IMR-90 (cell line): ENCODE measurements around the gene ST8SIA6. TPM values are rescaled to one million over a fixed set of nuclear protein-coding genes. Genes with fewer than 3 reads are reported as not detected.

Experiments
- ATAC-seq: fragments of 200-7000 bp; cut with Tn5 transposase; 2 replicates; pipeline ENCODE4 v1.9.1; 2020; ENCODE audit warnings: low read depth, mild to moderate bottlenecking, moderate library complexity
- BruUV-seq: library from RNA; stranded (reverse); fragments of 400-500 nt; replicated peaks from 2 replicates; lab custom pipeline; 2021; lab: Mats Ljungman, UMichigan
- CTCF ChIA-PET: fragments of 300-600 bp; formaldehyde crosslinking; extraction: SDS; loops from one replicate; lab custom pipeline; 2021; ENCODE audit warnings: antibody characterized with exemption; lab: Yijun Ruan, JAX
- POLR2A ChIA-PET: fragments of 300-600 bp; sonication (Branson Sonifier 250); formaldehyde crosslinking; loops from one replicate; lab custom pipeline; 2022; ENCODE audit warnings: antibody characterized with exemption; ENCODE audit not compliant: unreplicated experiment; lab: Charles Lee
- DNase-seq: peaks from one replicate; pipeline ENCODE4 v3.0.0; 2013
- H2AFZ ChIP-seq: replicated peaks from 2 replicates; pipeline ENCODE3; 2013; ENCODE audit warnings: low read length, mild to moderate bottlenecking; ENCODE audit not compliant: poor library complexity
- H2AK5ac ChIP-seq: 2 replicates; pipeline ENCODE4 v1.6.1; 2013; ENCODE audit warnings: low read depth, low read length, inconsistent platforms
- H2AK9ac ChIP-seq: replicated peaks from 2 replicates; pipeline ENCODE3; 2013; ENCODE audit warnings: mild to moderate bottlenecking, low read depth, low read length, moderate library complexity; ENCODE audit not compliant: poor library complexity
- H2BK120ac ChIP-seq: 2 replicates; pipeline ENCODE4 v1.6.1; 2013; ENCODE audit warnings: low read depth, low read length, inconsistent platforms
- H2BK15ac ChIP-seq: 3 replicates; pipeline ENCODE4 v1.6.1; 2013; ENCODE audit warnings: low read depth, low read length, inconsistent platforms
- H2BK20ac ChIP-seq: 2 replicates; pipeline ENCODE4 v1.6.1; 2013; ENCODE audit warnings: low read depth, mild to moderate bottlenecking, inconsistent platforms, low read length, moderate library complexity
- H2BK5ac ChIP-seq: 2 replicates; pipeline ENCODE4 v1.6.1; 2013; ENCODE audit warnings: mild to moderate bottlenecking, low read depth, low read length, inconsistent platforms; ENCODE audit not compliant: poor library complexity, severe bottlenecking
- H3K14ac ChIP-seq: replicated peaks from 2 replicates; pipeline ENCODE4 v1.6.1; 2013; ENCODE audit warnings: low read depth, low read length, inconsistent platforms
- H3K18ac ChIP-seq: 2 replicates; pipeline ENCODE4 v1.6.1; 2013; ENCODE audit warnings: low read depth, low read length, control low read depth
- H3K23ac ChIP-seq: 2 replicates; pipeline ENCODE4 v1.6.1; 2013; ENCODE audit warnings: low read depth, low read length, inconsistent platforms
- H3K27ac ChIP-seq: 2 replicates; pipeline ENCODE4 v1.5.1; 2013; ENCODE audit warnings: mild to moderate bottlenecking, control low read depth, low read length; ENCODE audit not compliant: insufficient read depth
- H3K27me3 ChIP-seq: 2 replicates; pipeline ENCODE4 v1.6.1; 2013; ENCODE audit warnings: low read length; ENCODE audit not compliant: control insufficient read depth, insufficient read depth
- H3K36me3 ChIP-seq: 2 replicates; pipeline ENCODE4 v1.6.1; 2013; ENCODE audit warnings: low read length, mixed read lengths; ENCODE audit not compliant: control insufficient read depth, insufficient read depth
- H3K4ac ChIP-seq: 2 replicates; pipeline ENCODE4 v1.6.1; 2013; ENCODE audit warnings: low read depth, low read length, inconsistent platforms
- H3K4me1 ChIP-seq: 2 replicates; pipeline ENCODE4 v1.6.1; 2013; ENCODE audit warnings: low read length, mixed read lengths; ENCODE audit not compliant: control insufficient read depth, insufficient read depth
- H3K4me2 ChIP-seq: 2 replicates; pipeline ENCODE4 v1.6.1; 2013; ENCODE audit warnings: low read depth, mild to moderate bottlenecking, control low read depth, low read length, moderate library complexity
- H3K4me3 ChIP-seq: 2 replicates; pipeline ENCODE4 v1.5.1; 2013; ENCODE audit warnings: low read depth, mild to moderate bottlenecking, control low read depth, low read length, moderate library complexity; ENCODE audit not compliant: insufficient read depth
- H3K56ac ChIP-seq: 2 replicates; pipeline ENCODE4 v1.6.1; 2013; ENCODE audit warnings: low read length, inconsistent platforms; ENCODE audit not compliant: insufficient read depth; ENCODE audit errors: extremely low read depth
- H3K79me1 ChIP-seq, 2 experiments: 2 replicates each; pipeline ENCODE4 v1.6.1; 2013; ENCODE audit warnings: low read length in 2 of 2, inconsistent platforms in 1 of 2, low read depth in 1 of 2
- H3K9ac ChIP-seq: 2 replicates; pipeline ENCODE4 v1.6.1; 2013; ENCODE audit warnings: low read depth, low read length, control low read depth
- H3K9me1 ChIP-seq: 2 replicates; pipeline ENCODE4 v1.6.1; 2013; ENCODE audit warnings: low read length, inconsistent platforms; ENCODE audit not compliant: insufficient read depth
- H3K9me3 ChIP-seq: 2 replicates; pipeline ENCODE4 v1.6.1; 2013; ENCODE audit warnings: low read length; ENCODE audit not compliant: control insufficient read depth, insufficient read depth
- H4K20me1 ChIP-seq: 2 replicates; pipeline ENCODE4 v1.6.1; 2013; ENCODE audit warnings: low read length, inconsistent platforms; ENCODE audit not compliant: insufficient read depth
- H4K5ac ChIP-seq: 2 replicates; pipeline ENCODE4 v1.6.1; 2013; ENCODE audit warnings: mild to moderate bottlenecking, low read depth, low read length, control low read depth
- H4K8ac ChIP-seq, 2 experiments: 2 replicates each; pipeline ENCODE4 v1.6.1; 2013; ENCODE audit warnings: low read depth in 2 of 2, low read length in 2 of 2, control low read depth in 1 of 2, inconsistent platforms in 1 of 2
- H4K91ac ChIP-seq: 2 replicates; pipeline ENCODE4 v1.6.1; 2013; ENCODE audit warnings: low read depth, low read length, inconsistent platforms; ENCODE audit not compliant: insufficient read depth
- MAFK ChIP-seq: IDR thresholded peaks from 2 replicates; pipeline ENCODE4 v1.6.1; 2012; ENCODE audit warnings: low read depth, low read length, improper control_type of control experiment
- RAD21 ChIP-seq: IDR thresholded peaks from 2 replicates; pipeline ENCODE4 v1.6.1; 2012; ENCODE audit warnings: low read length, improper control_type of control experiment
- WGBS, 2 experiments: methylation state at CpG; one replicate each; pipeline versions ENCODE4 v1.1.5 to v1.1.7; 2013; ENCODE audit warnings: missing lambda C conversion rate in 2 of 2; ENCODE audit not compliant: insufficient read length in 1 of 2; ENCODE audit errors: extremely low coverage in 2 of 2; 5-methylcytosine and 5-hydroxymethylcytosine counted together
- dilution Hi-C: fragments of 300-500 bp; cut with HindIII; formaldehyde crosslinking; loops from one replicate; pipeline ENCODE4 v1.14.3; 2018; ENCODE audit warnings: low sequenced_read_pairs; ENCODE audit not compliant: unreplicated experiment
- in situ Hi-C: fragments of 300-500 bp; cut with MboI; formaldehyde crosslinking; loops from 3 replicates; pipeline ENCODE4 v1.14.3; 2019; ENCODE audit warnings: low sequenced_read_pairs, inconsistent platforms, mixed read lengths
- intact Hi-C: fragments of 100-400 bp; cut with micrococcal nuclease; formaldehyde crosslinking; loops from 2 replicates; pipeline ENCODE4 v1.10.0; 2022
- polyA plus RNA-seq, 3 experiments: library from polyadenylated mRNA; depleted of rRNA; stranded (reverse); fragments of >200 nt; gene quantifications; 2 replicates each; pipeline ENCODE4 v1.2.3, GENCODE V29; 2012; ENCODE audit warnings: low replicate concordance in 1 of 3
- total RNA-seq: library from RNA; depleted of rRNA; stranded (reverse); fragments of >200 nt; gene quantifications from 2 replicates; pipeline ENCODE4 v1.2.3, GENCODE V29; 2012

The ST8SIA6 gene
- total and polyA plus RNA-seq, 2 of the 4 experiments (the other 2 are of a cell fraction): 0.10 to 0.18 TPM

DNA sequence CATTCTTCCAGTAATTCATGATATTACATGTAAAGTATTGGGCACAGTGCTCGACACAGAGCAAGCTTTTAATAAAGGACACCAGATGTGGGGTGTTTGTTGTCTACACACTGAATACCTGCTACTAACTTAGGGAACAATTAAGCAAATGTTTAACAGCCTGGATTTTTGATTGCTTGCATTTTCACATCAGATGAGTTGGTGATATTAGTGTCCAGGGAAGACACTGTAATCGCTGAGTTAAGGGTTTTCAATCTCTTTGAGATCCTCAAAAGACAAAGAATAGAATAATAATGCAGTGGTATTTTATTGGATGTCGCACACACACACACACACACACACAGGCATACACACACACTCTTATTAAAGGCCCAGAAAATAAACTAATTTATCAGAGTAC lies 147.3 kb downstream of the ST8SIA6 start:
- Histone ChIP-seq H2BK20ac (no peak overlapping the region), H2AK5ac (no peak overlapping the region), H3K79me1 (no peaks in the 10 kb centered on the region), H3K56ac (no peak overlapping the region), H4K5ac (no peak overlapping the region), H4K91ac (no peak overlapping the region), H2BK15ac (no peak overlapping the region), H4K8ac (no peak overlapping the region), H2BK5ac (no peak overlapping the region), H3K9me1 (no peaks in the 10 kb centered on the region), H3K4me2 (no peak overlapping the region), H3K4me3 (no peak overlapping the region), H3K18ac (no peak overlapping the region), H3K27me3 (peaks cover 12% of the 10 kb centered on the region), H2BK120ac (no peak overlapping the region), H3K9ac (no peak overlapping the region), H3K14ac (no peak overlapping the region), H3K4me1 (no peaks in the 10 kb centered on the region), H3K36me3 (no peaks in the 10 kb centered on the region), H3K4ac (no peak overlapping the region), H3K9me3 (no peaks in the 10 kb centered on the region), H4K20me1 (no peaks in the 10 kb centered on the region), H3K27ac (no peak overlapping the region), H2AFZ (no peak overlapping the region), H3K23ac (no peak overlapping the region), H2AK9ac (no peak overlapping the region)
- dilution Hi-C loops (no loop called here), in situ Hi-C loops (no loop called here), intact Hi-C loops (no loop called here)
- CTCF ChIA-PET: no interaction called here
- no CpG with 5 or more reads among the region's 3 CpGs for WGBS, 2 experiments
- ATAC-seq (no peak), DNase-seq (no peak)
- no peak for TF ChIP-seq RAD21
- TF ChIP-seq MAFK: peak; percentile 41; the same call in 1 of the 2 replicates
- POLR2A ChIA-PET: no interaction called here
- BruUV-seq: no TSS peak
